GM18867 (cell line): ENCODE data around the gene CDK19.
"Not testable (repeated sequence)": the region's sequence is repeated elsewhere in the genome, so short reads cannot be mapped to it uniquely, and the experiment has no call there.

Experiments
- ATAC-seq: cut with Tn5 transposase; IDR thresholded peaks from one replicate; pipeline ENCODE4 v1.9.1; 2021; ENCODE audit warnings: mild to moderate bottlenecking, moderate library complexity; ENCODE audit not compliant: unreplicated experiment

The CDK19 gene

DNA sequence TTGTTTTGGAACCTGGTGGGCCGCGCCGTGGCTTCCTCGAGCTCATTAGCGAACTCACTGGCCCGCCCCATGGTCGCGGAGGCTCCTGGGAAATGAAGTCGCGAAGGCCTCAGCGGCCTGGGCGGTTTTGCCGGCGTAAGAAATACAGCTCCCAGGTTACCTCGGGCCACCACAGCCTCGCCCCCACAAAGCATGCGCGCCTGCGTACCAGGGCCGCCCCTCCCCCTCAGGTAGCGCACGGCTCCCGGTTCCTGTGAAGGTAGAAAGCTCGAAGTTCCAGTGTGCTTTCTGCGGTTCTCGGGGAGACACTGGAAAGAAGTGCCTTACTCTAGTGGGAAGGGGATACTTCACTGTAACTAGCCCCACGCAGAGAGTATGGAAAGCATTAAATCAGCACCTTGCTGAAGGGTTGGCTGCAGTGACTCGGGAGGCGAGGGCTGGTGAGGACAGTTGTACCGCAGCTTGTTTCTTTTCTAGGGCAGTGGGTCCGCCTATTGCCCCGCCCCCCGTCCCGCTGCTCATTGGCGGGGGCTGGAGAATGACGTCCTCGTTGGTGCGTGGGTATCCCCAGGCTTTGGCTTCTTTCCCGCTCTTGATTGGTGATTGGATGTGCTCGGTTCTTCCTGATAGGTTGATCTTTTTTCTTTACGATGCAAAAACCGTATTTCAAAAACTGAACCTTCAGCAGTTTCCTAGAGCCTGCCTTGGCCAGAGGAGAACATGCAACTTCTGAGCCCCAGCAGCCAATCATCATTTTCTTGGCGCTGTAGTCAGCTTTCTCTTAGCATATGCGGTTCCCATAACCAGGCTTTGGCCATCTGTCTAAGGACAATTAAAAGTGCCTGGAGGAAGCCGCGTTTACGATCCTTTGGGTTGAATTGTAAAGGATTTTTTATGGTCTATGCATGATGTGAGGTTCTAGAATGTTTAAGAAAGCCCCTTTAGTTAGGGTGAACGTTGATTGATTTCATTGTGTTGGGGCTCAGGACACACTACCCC is at the start of gene CDK19:
CDK19 (minus strand) TSS at position 59 of the 999 bp plus-strand sequence. CDS start 333 bp downstream, outside the sequence.
- peak; percentile 74 for ATAC-seq

GRCh38 chr6:110864824-110865223 is 49.6 kb upstream of the CDK19 start:
- ATAC-seq, result no peak

DNA sequence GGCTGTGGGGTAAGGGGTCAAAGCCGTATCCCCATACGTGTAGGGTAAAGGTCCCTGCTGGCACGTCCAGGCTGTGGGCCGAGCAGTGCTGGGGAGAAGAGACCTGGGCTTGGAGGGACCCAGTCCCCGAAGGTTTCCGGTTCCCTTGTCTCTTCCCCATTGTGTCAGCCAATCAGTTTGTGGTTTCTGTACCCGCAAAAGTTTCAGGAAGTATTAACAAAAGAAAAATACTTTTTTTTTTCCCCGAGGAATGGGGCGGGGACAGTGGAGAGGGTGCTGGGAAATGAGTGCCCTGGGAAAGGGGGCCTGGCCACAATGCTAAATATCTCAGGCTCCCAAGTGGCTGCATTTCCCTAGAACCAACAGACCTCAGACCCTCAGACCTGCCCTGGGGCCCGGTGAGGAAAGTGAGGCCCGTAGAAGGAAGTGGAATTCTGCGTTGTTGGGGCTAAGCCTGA is 44.1 kb upstream of the CDK19 start:
- ATAC-seq, result no peak

DNA sequence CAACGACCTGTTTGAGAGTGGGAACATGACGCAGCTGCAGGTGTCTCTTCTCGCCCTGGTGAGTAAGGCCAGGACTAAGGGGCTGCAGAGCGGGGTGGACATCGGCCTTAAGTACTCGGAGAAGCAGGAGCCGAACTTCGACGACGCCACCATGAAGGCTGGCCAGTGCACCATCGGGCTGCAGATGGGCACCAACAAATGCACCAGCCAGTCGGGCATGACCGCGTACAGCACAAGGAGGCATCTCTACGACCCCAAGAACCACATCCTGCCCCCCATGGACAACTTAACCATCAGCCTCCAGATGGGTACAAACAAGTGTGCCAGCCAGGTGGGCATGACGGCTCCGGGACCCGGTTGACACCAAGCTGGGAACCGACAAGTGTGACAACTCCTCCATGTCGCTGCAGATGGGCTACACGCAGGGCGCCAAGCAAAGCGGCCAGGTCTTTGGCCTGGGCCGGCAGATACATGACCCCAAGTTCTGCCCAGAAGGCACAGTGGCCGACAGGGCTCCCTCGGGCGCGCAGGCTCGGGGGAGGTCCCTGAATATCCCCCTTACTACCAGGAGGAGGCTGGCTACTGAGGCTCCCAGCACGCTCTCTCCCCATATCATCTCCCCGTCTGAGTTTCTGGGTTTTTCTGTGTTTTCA is 43.4 kb upstream of the CDK19 start:
- ATAC-seq, result no peak

- no peak for ATAC-seq
Observed at GRCh38 chr6:110858016-110858415, 42.7 kb upstream of the CDK19 start.

DNA sequence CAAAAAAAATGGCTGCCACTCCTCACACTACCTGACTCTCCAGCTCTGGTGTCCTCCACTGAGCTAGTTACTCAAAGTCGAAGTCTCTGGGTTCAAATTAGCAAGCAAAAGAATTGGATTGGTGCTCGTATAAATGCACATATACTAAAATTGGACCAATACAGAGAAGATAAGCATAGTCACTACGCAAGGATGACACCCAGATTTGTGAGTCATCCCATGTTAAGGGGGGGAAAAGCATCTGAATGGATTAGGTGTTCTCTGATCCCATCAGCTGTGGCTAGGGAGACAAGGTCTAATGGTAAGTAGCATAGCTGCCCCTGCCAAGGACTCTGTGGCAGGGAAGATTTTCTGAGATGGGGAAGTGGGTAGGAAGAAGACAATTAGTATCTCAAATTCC is 41.0 kb upstream of the CDK19 start:
- no peak for ATAC-seq

- no peak for ATAC-seq
Observed at GRCh38 chr6:110853754-110854477, 38.6 kb upstream of the CDK19 start.

- no peak for ATAC-seq
Observed at GRCh38 chr6:110852773-110853172, 37.5 kb upstream of the CDK19 start.

- ATAC-seq, result no peak
Observed at GRCh38 chr6:110849781-110850180, 34.5 kb upstream of the CDK19 start.

- no peak for ATAC-seq
Observed at GRCh38 chr6:110841266-110841665, 26.0 kb upstream of the CDK19 start.

GRCh38 chr6:110835751-110836150 is 20.5 kb upstream of the CDK19 start:
- ATAC-seq, result not testable (repeated sequence)

- ATAC-seq, result no peak
Observed at GRCh38 chr6:110833831-110834230, 18.6 kb upstream of the CDK19 start.

GRCh38 chr6:110831405-110831804 is 16.1 kb upstream of the CDK19 start:
- ATAC-seq, result no peak

- no peak for ATAC-seq
Observed at GRCh38 chr6:110828396-110828795, 13.1 kb upstream of the CDK19 start.

- no peak for ATAC-seq
Observed at GRCh38 chr6:110826236-110827129, 11.2 kb upstream of the CDK19 start.

DNA sequence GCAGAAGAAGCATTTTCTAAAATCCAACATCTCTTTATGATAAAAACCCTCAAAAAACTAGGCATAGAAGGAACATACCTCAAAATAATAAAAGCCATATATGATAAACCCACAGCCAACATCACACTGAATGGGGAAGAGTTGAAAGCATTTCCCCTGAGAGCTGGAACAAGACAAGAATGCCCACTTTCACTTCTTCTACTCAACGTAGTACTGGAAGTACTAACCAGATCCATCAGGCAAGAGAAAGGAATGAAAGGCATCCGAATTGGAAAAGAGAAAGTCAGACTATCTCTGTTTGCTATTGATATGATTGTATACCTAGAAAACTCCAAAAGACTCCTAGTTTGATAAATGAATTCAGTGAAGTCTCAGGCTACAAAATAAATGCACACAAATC is 7.9 kb upstream of the CDK19 start:
- ATAC-seq, result no peak

DNA sequence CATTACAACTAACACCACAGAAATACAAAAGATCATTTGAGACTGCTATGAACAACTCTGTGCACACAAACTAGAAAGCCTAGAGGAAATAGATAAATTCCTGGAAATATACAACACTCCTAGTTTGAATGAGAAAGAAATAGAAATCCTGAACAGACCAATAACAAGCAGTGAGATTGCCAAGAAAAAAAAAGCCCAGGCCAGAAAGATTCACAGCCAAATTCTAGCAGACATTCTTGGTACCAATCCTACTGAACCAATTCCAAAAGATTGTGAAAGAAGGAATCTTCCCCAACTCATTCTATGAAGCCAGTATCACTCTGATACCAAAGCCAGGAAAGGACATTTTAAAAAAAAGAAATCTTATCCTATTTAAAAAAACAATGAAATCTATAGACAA is 7.0 kb upstream of the CDK19 start:
- ATAC-seq, result no peak

DNA sequence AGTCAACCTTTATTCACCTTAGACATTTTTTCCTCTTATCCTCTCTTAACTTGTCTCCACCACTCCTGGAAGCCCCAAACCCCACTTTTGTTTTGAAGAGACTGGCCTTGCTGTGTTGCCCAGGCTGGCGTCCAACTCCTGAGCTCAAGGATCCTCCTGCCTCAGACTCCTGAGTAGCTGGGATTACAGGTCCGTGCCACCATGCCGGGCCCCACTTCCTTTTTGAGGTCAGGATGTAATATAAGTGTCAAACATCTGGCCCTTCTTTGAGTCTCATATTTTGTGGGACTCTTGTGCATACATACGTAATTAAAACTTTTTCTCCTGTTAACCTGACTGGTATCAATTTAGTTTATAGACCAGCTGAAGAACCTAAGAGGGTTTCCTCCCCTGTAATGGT is 1.4 kb upstream of the CDK19 start:
- no peak for ATAC-seq

DNA sequence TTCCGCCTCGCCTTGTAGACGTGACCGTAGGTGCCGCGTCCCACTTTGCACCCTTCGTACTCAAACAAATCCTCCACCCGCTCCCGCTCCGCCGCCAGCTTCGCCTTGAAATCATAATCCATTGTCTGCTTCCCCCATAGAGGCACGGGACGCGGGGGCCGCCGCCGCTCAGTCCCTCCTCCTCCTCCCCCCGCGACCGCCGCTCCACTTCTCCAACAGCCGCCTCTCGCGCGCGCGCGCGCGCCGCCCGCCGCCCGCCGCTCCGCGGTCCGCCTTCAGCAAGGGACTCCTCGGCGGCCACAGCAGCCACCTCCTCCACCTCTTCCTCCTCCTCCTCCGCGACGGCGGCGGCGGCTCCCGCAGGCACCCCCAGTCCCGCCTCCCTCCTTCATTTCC is 256 bp downstream of the CDK19 start:
- no peak for ATAC-seq
